Measurements from ENCODE around the gene TMBIM4. TPM values are rescaled to one million over a fixed set of nuclear protein-coding genes. Genes with fewer than 3 reads are reported as not detected.

Gene TMBIM4
- total and polyA plus RNA-seq, 2 experiments from 2014 or later = 59.6 to 63.6 TPM

- TF ChIP-seq ZNF331 (CRISPR knock-in tag; IDR thresholded peaks at IDR 0.05; ENCODE audit: low read depth) (no peak), NANOG (IDR thresholded peaks at IDR 0.05; ENCODE audit: borderline replicate concordance) (no peak), EZH2phosphoT487 (IDR thresholded peaks at IDR 0.05; ENCODE audit: unreplicated experiment) (no peak)
Observed at GRCh38 chr12:66169221-66170170, at the start of gene TMBIM4 (continued).

- Histone ChIP-seq H3K4me1 (ENCODE audit: insufficient read depth) (no peaks in the 10 kb centered on the region), H3K4me2 (no peak overlapping the region), H3K27ac (ENCODE audit: low read depth) (no peak overlapping the region), H4K20me1 (replicated peaks; ENCODE audit: insufficient read depth) (no peaks in the 10 kb centered on the region), H3F3A (replicated peaks; ENCODE audit: low read depth) (no peaks in the 10 kb centered on the region), H3K36me3 (ENCODE audit: insufficient read depth) (0 out of 2 replicates have a peak, but pooled peaks cover 5% of the 10 kb centered on the region), H2AFZ (no peak overlapping the region), H3K79me2 (replicated peaks; ENCODE audit: insufficient read depth) (no peaks in the 10 kb centered on the region), H3K9me2 (ENCODE audit: insufficient read depth) (peaks cover 4% of the 10 kb centered on the region; the same call in 1 of the 2 replicates), H3K4me3 (no peak overlapping the region), H3K27me3 (ENCODE audit: insufficient read depth) (no peaks in the 10 kb centered on the region)
- H3K36me3 Mint-ChIP-seq (ENCODE audit: low read depth) = peaks cover 13% of the 10 kb centered on the region
- H3K27ac Mint-ChIP-seq = no peak overlapping the region
- H3K27me3 Mint-ChIP-seq (ENCODE audit: insufficient read depth, low read depth, poor library complexity) = peaks cover 1% of the 10 kb centered on the region
- H3K4me1 Mint-ChIP-seq = peaks cover 4% of the 10 kb centered on the region
- peaks cover 17% of the 10 kb centered on the region for H3K9me3 Mint-ChIP-seq
- no peak for ATAC-seq
- no peak for DNase-seq (ENCODE audit: low spot score)
- no peak overlapping the region for H3K4me3 Mint-ChIP-seq
- TF ChIP-seq ETS1 (IDR thresholded peaks at IDR 0.05) (no peak), CTCF (conservative IDR thresholded peaks at IDR 0.05; ENCODE audit: low read depth in 2 of 2) (no peak), STAT1 (IDR thresholded peaks at IDR 0.05; ENCODE audit: unreplicated experiment) (no peak), POLR2AphosphoS5 (IDR thresholded peaks at IDR 0.05; ENCODE audit: low read depth) (no peak), REST (IDR thresholded peaks at IDR 0.05; ENCODE audit: unreplicated experiment) (no peak), ZNF462 (CRISPR knock-in tag; IDR thresholded peaks at IDR 0.05) (no peak), ZNF114 (CRISPR knock-in tag; IDR thresholded peaks at IDR 0.05) (no peak), ZNF331 (CRISPR knock-in tag; IDR thresholded peaks at IDR 0.05; ENCODE audit: low read depth) (no peak), JUNB (IDR thresholded peaks at IDR 0.05; ENCODE audit: unreplicated experiment) (no peak)
Observed at GRCh38 chr12:66217342-66217917, 47.6 kb upstream of the TMBIM4 start.
